ENCODE measurements around the gene RPS4Y1. TPM values are rescaled to one million over a fixed set of nuclear protein-coding genes. Genes with fewer than 3 reads are reported as not detected.

Gene RPS4Y1
- polyA plus RNA-seq, 1 of the 3 experiments (the other 2 are of a cell fraction), result not detected

- no peaks in the 10 kb centered on the region for H3K4me1 ChIP-seq (ENCODE audit: control insufficient read depth in 1 of 2, insufficient read depth in 2 of 2, low read depth in 1 of 2, low read length in 1 of 2)
- no peak overlapping the region for H3K27ac ChIP-seq (ENCODE audit: low read depth in 2 of 2, low read length in 1 of 2)
- TF ChIP-seq GABPA (IDR thresholded peaks at IDR 0.05; ENCODE audit: low read depth) (no peak), YY1 (IDR thresholded peaks at IDR 0.05; ENCODE audit: low read depth) (no peak), IRF3 (IDR thresholded peaks at IDR 0.05; ENCODE audit: low read depth, low read length) (no peak), RXRA (IDR thresholded peaks at IDR 0.05; ENCODE audit: borderline replicate concordance, low read depth) (no peak), MAX (IDR thresholded peaks at IDR 0.05; ENCODE audit: low read depth) (no peak)
- H3F3A ChIP-seq (replicated peaks; ENCODE audit: insufficient read depth), result no peaks in the 10 kb centered on the region
- ChIA-PET POLR2A (no interaction called here), CTCF (no interaction called here)
- H2AFZ ChIP-seq (ENCODE audit: low read depth), result no peak overlapping the region
- no peak overlapping the region for H3K4me3 ChIP-seq (ENCODE audit: low read depth in 2 of 2, low read length in 1 of 2)
- no peaks in the 10 kb centered on the region for H3K27me3 ChIP-seq (ENCODE audit: insufficient read depth)
- H3K4me2 ChIP-seq, result no peak overlapping the region
- no peak overlapping the region for H3K9ac ChIP-seq
- H3K36me3 ChIP-seq (replicated peaks in 1 of 2; ENCODE audit: control insufficient read depth in 1 of 2, insufficient read depth in 2 of 2, low read length in 1 of 2), result no peaks in the 10 kb centered on the region
- H3K79me2 ChIP-seq (ENCODE audit: insufficient read depth), result no peaks in the 10 kb centered on the region
- no peak for DNase-seq
- no peaks in the 10 kb centered on the region for H4K20me1 ChIP-seq (ENCODE audit: insufficient read depth)
- no peaks in the 10 kb centered on the region for H3K9me3 ChIP-seq
- H3K9me2 ChIP-seq, result no peaks in the 10 kb centered on the region
These were observed 43.4 kb upstream of the RPS4Y1 start for GRCh38 chrY:2797991-2798390.

- no CpG with 5 or more reads among the region's 2 CpGs for WGBS (ENCODE audit: low lambda C conversion rate)
- TF ChIP-seq CTCF (IDR thresholded peaks at IDR 0.05), result no peak
- no peak for TF ChIP-seq MXI1 (IDR thresholded peaks at IDR 0.05; ENCODE audit: low read depth, low read length)
- no peak for TF ChIP-seq PBX3 (IDR thresholded peaks at IDR 0.05)
- TF ChIP-seq GABPA (IDR thresholded peaks at IDR 0.05; ENCODE audit: low read depth), result no peak
- TF ChIP-seq IRF3 (IDR thresholded peaks at IDR 0.05; ENCODE audit: low read depth, low read length), result no peak
- TF ChIP-seq RFX5 (IDR thresholded peaks at IDR 0.05; ENCODE audit: low read length), result no peak
- TF ChIP-seq USF2 (IDR thresholded peaks at IDR 0.05; ENCODE audit: borderline replicate concordance, low read depth, low read length), result no peak
- no peak for TF ChIP-seq FOXM1 (IDR thresholded peaks at IDR 0.05; ENCODE audit: low read depth)
- no peak for TF ChIP-seq MEF2A (IDR thresholded peaks at IDR 0.05; ENCODE audit: borderline replicate concordance, low read depth)
- no peak for TF ChIP-seq YY1 (IDR thresholded peaks at IDR 0.05; ENCODE audit: low read depth)
- no peak for TF ChIP-seq EP300 (IDR thresholded peaks at IDR 0.05; ENCODE audit: borderline replicate concordance in 1 of 2, low read depth in 1 of 2, low read length in 1 of 2)
- TF ChIP-seq TEAD4 (IDR thresholded peaks at IDR 0.05; ENCODE audit: borderline replicate concordance, insufficient read depth), result no peak
- TF ChIP-seq FOSL2 (IDR thresholded peaks at IDR 0.05; ENCODE audit: borderline replicate concordance, low read depth), result no peak
- no peak for TF ChIP-seq FOXJ3 (CRISPR knock-in tag; IDR thresholded peaks at IDR 0.05)
- H3K27me3 ChIP-seq (ENCODE audit: insufficient read depth), result no peaks in the 10 kb centered on the region
- H4K20me1 ChIP-seq (ENCODE audit: insufficient read depth), result no peaks in the 10 kb centered on the region
- CTCF ChIA-PET, result no interaction called here
- H3K36me3 ChIP-seq (replicated peaks in 1 of 2; ENCODE audit: control insufficient read depth in 1 of 2, insufficient read depth in 2 of 2, low read length in 1 of 2), result no peaks in the 10 kb centered on the region
- H3K9ac ChIP-seq, result no peak overlapping the region
- H3F3A ChIP-seq (replicated peaks; ENCODE audit: insufficient read depth), result no peaks in the 10 kb centered on the region
- H3K4me3 ChIP-seq (ENCODE audit: low read depth in 2 of 2, low read length in 1 of 2), result no peak overlapping the region
- no peak for DNase-seq
- H3K27ac ChIP-seq (ENCODE audit: low read depth in 2 of 2, low read length in 1 of 2), result no peak overlapping the region
- POLR2A ChIA-PET, result no interaction called here
- no peaks in the 10 kb centered on the region for H3K79me2 ChIP-seq (ENCODE audit: insufficient read depth)
- H2AFZ ChIP-seq (ENCODE audit: low read depth), result no peak overlapping the region
- H3K4me1 ChIP-seq (ENCODE audit: control insufficient read depth in 1 of 2, insufficient read depth in 2 of 2, low read depth in 1 of 2, low read length in 1 of 2), result no peaks in the 10 kb centered on the region
- no peaks in the 10 kb centered on the region for H3K9me2 ChIP-seq
- H3K4me2 ChIP-seq, result no peak overlapping the region
- no peaks in the 10 kb centered on the region for H3K9me3 ChIP-seq
These were observed 41.2 kb upstream of the RPS4Y1 start for GRCh38 chrY:2800246-2800645.
